Suprapubic skin (tissue), 4 donors: Measurements from ENCODE around the gene DSCAML1. TPM values are rescaled to one million over a fixed set of nuclear protein-coding genes. Genes with fewer than 3 reads are reported as not detected.

Experiments
- DNase-seq, 2 donors: peaks; one replicate each; pipeline ENCODE4 v3.0.0-alpha.2; 2019; ENCODE audit warnings: low spot score in 2 of 2
- H3K27ac ChIP-seq: fragments of 200-600 bp; sonication (generic); one replicate; pipeline ENCODE4 v1.5.1; 2019
- H3K27me3 ChIP-seq: fragments of 200-600 bp; sonication (generic); one replicate; pipeline ENCODE4 v1.5.1; 2019
- H3K36me3 ChIP-seq: fragments of 200-600 bp; sonication (generic); one replicate; pipeline ENCODE4 v1.5.1; 2019
- H3K4me1 ChIP-seq: fragments of 200-600 bp; sonication (generic); one replicate; pipeline ENCODE4 v1.5.1; 2019
- H3K4me3 ChIP-seq: fragments of 200-600 bp; sonication (generic); one replicate; pipeline ENCODE4 v1.5.1; 2019; ENCODE audit warnings: mild to moderate bottlenecking
- H3K9me3 ChIP-seq: fragments of 200-600 bp; sonication (generic); one replicate; pipeline ENCODE4 v1.5.1; 2019
- CTCF ChIP-seq, 2 donors: fragments of 200-600 bp in 1 of 2; fragments of 450-650 bp in 1 of 2; sonication (generic) in 1 of 2; IDR thresholded peaks; one replicate each; pipeline ENCODE4 v1.5.1; 2016 to 2019; ENCODE audit warnings: antibody characterized with exemption in 2 of 2, mild to moderate bottlenecking in 1 of 2, moderate library complexity in 1 of 2
- EP300 ChIP-seq: sonication (generic); formaldehyde crosslinking; IDR thresholded peaks from one replicate; pipeline ENCODE4 v1.6.1; 2017; ENCODE audit warnings: antibody characterized with exemption
- POLR2A ChIP-seq, 2 donors: fragments of 450-650 bp; IDR thresholded peaks; one replicate each; pipeline ENCODE4 v1.6.1; 2017; ENCODE audit warnings: antibody characterized with exemption in 2 of 2, mild to moderate bottlenecking in 2 of 2, moderate library complexity in 2 of 2
- POLR2AphosphoS5 ChIP-seq, 3 donors: sonication (generic); formaldehyde crosslinking; IDR thresholded peaks; one replicate each; pipeline ENCODE4 v1.6.1; 2017; ENCODE audit warnings: antibody characterized with exemption in 3 of 3
- WGBS: methylation state at CpG from one replicate; pipeline ENCODE4 v1.1.5; 2018; 5-methylcytosine and 5-hydroxymethylcytosine counted together
- total RNA-seq, 4 donors: library from RNA; depleted of rRNA; stranded (reverse); fragments of >200 nt; gene quantifications; one replicate each; pipeline ENCODE4 v1.1.0, GENCODE V29; 2016

Gene DSCAML1
- total RNA-seq, 4 donors from 2014 or later, result 0.11 to 0.24 (median 0.21) TPM; not detected in 1

- no peak for DNase-seq
- TF ChIP-seq POLR2A (IDR thresholded peaks at IDR 0.05) (no peak), POLR2AphosphoS5 (IDR thresholded peaks at IDR 0.05) (no peak), EP300 (no peak), CTCF (IDR thresholded peaks at IDR 0.05) (no peak)
- Histone ChIP-seq H3K27me3 (no peaks in the 10 kb centered on the region), H3K36me3 (no peaks in the 10 kb centered on the region), H3K4me3 (no peak overlapping the region), H3K4me1 (no peaks in the 10 kb centered on the region), H3K9me3 (no peaks in the 10 kb centered on the region), H3K27ac (no peak overlapping the region)
- WGBS, result 86% methylated on average over 11 of the region's 12 CpGs
These were observed 162.8 kb downstream of the DSCAML1 start for GRCh38 chr11:117633976-117634755.

GRCh38 chr11:117633186-117633754 is 163.7 kb downstream of the DSCAML1 start:
- TF ChIP-seq CTCF (IDR thresholded peaks at IDR 0.05) (no peak), EP300 (no peak), POLR2A (IDR thresholded peaks at IDR 0.05) (no peak), POLR2AphosphoS5 (IDR thresholded peaks at IDR 0.05) (no peak)
- H3K4me3 ChIP-seq, result no peak overlapping the region
- no peak overlapping the region for H3K27ac ChIP-seq
- no peaks in the 10 kb centered on the region for H3K27me3 ChIP-seq
- no peak for DNase-seq
- 94% methylated on average over 9 of the region's 9 CpGs for WGBS
- H3K9me3 ChIP-seq, result no peaks in the 10 kb centered on the region
- no peaks in the 10 kb centered on the region for H3K4me1 ChIP-seq
- H3K36me3 ChIP-seq, result no peaks in the 10 kb centered on the region

- no peak overlapping the region for H3K4me3 ChIP-seq
- TF ChIP-seq POLR2A (IDR thresholded peaks at IDR 0.05) (no peak), EP300 (no peak), POLR2AphosphoS5 (IDR thresholded peaks at IDR 0.05) (no peak), CTCF (IDR thresholded peaks at IDR 0.05) (no peak)
- no peak overlapping the region for H3K27ac ChIP-seq
- DNase-seq, result no peak
- no peaks in the 10 kb centered on the region for H3K36me3 ChIP-seq
- 94% methylated on average over 3 of the region's 3 CpGs for WGBS
- no peaks in the 10 kb centered on the region for H3K4me1 ChIP-seq
- no peaks in the 10 kb centered on the region for H3K27me3 ChIP-seq
- H3K9me3 ChIP-seq, result no peaks in the 10 kb centered on the region
These were observed 164.7 kb downstream of the DSCAML1 start for GRCh38 chr11:117632306-117632705.

- Histone ChIP-seq H3K9me3 (no peaks in the 10 kb centered on the region), H3K4me3 (no peak overlapping the region), H3K36me3 (no peaks in the 10 kb centered on the region), H3K4me1 (no peaks in the 10 kb centered on the region), H3K27ac (no peak overlapping the region), H3K27me3 (no peaks in the 10 kb centered on the region)
- no peak for DNase-seq
- TF ChIP-seq EP300, result no peak
- no peak for TF ChIP-seq POLR2AphosphoS5 (IDR thresholded peaks at IDR 0.05)
- no peak for TF ChIP-seq CTCF (IDR thresholded peaks at IDR 0.05)
- no peak for TF ChIP-seq POLR2A (IDR thresholded peaks at IDR 0.05)
- 90% methylated on average over 10 of the region's 11 CpGs for WGBS
These were observed 165.5 kb downstream of the DSCAML1 start for GRCh38 chr11:117631336-117632140.
